AG04449 (cell line): Measurements from ENCODE around the gene OR10D3.

Experiments used
- CTCF ChIA-PET: fragments of 350-600 bp; formaldehyde crosslinking; extraction: SDS; loops from one replicate; lab custom pipeline; 2021; ENCODE audit warnings: antibody characterized with exemption; lab: Yijun Ruan, JAX
- POLR2A ChIA-PET: fragments of 400-600, 350-600 bp; formaldehyde crosslinking; extraction: SDS; loops from one replicate; lab custom pipeline; 2020; ENCODE audit warnings: antibody characterized with exemption, inconsistent platforms; lab: Yijun Ruan, JAX
- DNase-seq: peaks from one replicate; pipeline ENCODE4 v3.0.0-alpha.2; 2010; ENCODE audit warnings: low read depth, low spot score
- H3K4me3 ChIP-seq: 2 replicates; pipeline ENCODE4 v1.5.1; 2011; ENCODE audit warnings: low read depth, mild to moderate bottlenecking, control low read depth, low read length
- CTCF ChIP-seq: IDR thresholded peaks from one replicate; pipeline ENCODE4 v1.5.1; 2011; ENCODE audit warnings: mild to moderate bottlenecking, moderate library complexity, low read length, control low read depth, inconsistent platforms; ENCODE audit not compliant: insufficient read depth; ENCODE audit errors: missing control alignments

The OR10D3 gene

GRCh38 chr11:124193221-124194010, 10.3 kb downstream of the OR10D3 start:
- DNase-seq: no peak
- POLR2A ChIA-PET: no interaction called here
- CTCF ChIA-PET: interaction anchor here (1.1 to 4.1 kb wide), 6 partner anchors 18 to 130 kb away, joined by 3 to 132 read pairs (median 6); no protein-coding TSS in a partner anchor
- H3K4me3 ChIP-seq: no peak overlapping the region
- no peak for TF ChIP-seq CTCF

GRCh38 chr11:124194293-124195188, 11.4 kb downstream of the OR10D3 start:
- ChIA-PET POLR2A (no interaction called here), CTCF (interaction anchor here (0.8 to 4.1 kb wide), 10 partner anchors 12 to 131 kb away, joined by 3 to 132 read pairs (median 4); partner anchors contain the start of gene VWA5A)
- no peak for TF ChIP-seq CTCF
- no peak overlapping the region for H3K4me3 ChIP-seq
- DNase-seq: no peak

- H3K4me3 ChIP-seq: no peak overlapping the region
- ChIA-PET CTCF (interaction anchor here (0.8 to 4.1 kb wide), 8 partner anchors 12 to 132 kb away, joined by 3 to 132 read pairs (median 4); partner anchors contain the start of gene VWA5A), POLR2A (no interaction called here)
- TF ChIP-seq CTCF: peak; percentile 87
- no peak for DNase-seq
Observed at GRCh38 chr11:124195189-124195734, 12.1 kb downstream of the OR10D3 start.

- TF ChIP-seq CTCF: no peak
- ChIA-PET CTCF (interaction anchor here (1.0 to 4.8 kb wide), 2 partner anchors 129 to 132 kb away, joined by 4 to 57 read pairs; no protein-coding TSS in a partner anchor), POLR2A (no interaction called here)
- H3K4me3 ChIP-seq: no peak overlapping the region
- DNase-seq: no peak
Observed at GRCh38 chr11:124197999-124198398, 14.9 kb downstream of the OR10D3 start.

- TF ChIP-seq CTCF: no peak
- ChIA-PET POLR2A (no interaction called here), CTCF (interaction anchor here (4.8 kb wide), 1 partner anchor 129 kb away, joined by 57 read pairs; no protein-coding TSS in a partner anchor)
- no peak overlapping the region for H3K4me3 ChIP-seq
- no peak for DNase-seq
Observed at GRCh38 chr11:124198897-124199296, 15.8 kb downstream of the OR10D3 start.
